Osteoblast (primary cell): ENCODE results near the gene LHX4. TPM values are rescaled to one million over a fixed set of nuclear protein-coding genes. Genes with fewer than 3 reads are reported as not detected.

ENCODE experiments used
- DNase-seq: peaks from one replicate; pipeline ENCODE4 v3.0.0; 2011; ENCODE audit warnings: low spot score, mixed read lengths; ENCODE audit not compliant: insufficient read length; ENCODE audit errors: missing footprints
- H2AFZ ChIP-seq: 2 replicates; pipeline ENCODE4 v1.6.0; 2011; ENCODE audit warnings: mild to moderate bottlenecking, low read length
- H3K27ac ChIP-seq: 2 replicates; pipeline ENCODE4 v1.5.1; 2011; ENCODE audit warnings: mild to moderate bottlenecking, low read depth, low read length, moderate library complexity
- H3K27me3 ChIP-seq: 2 replicates; pipeline ENCODE4 v1.6.0; 2012; ENCODE audit warnings: mild to moderate bottlenecking, control low read depth, inconsistent platforms, low read length, moderate library complexity; ENCODE audit not compliant: insufficient read depth
- H3K36me3 ChIP-seq: 2 replicates; pipeline ENCODE4 v1.5.1; 2011; ENCODE audit warnings: mild to moderate bottlenecking, low read length, control low read depth, moderate library complexity; ENCODE audit not compliant: insufficient read depth
- H3K4me1 ChIP-seq: 2 replicates; pipeline ENCODE4 v1.5.1; 2011; ENCODE audit warnings: mild to moderate bottlenecking, low read length, control low read depth, moderate library complexity; ENCODE audit not compliant: insufficient read depth
- H3K4me2 ChIP-seq: 2 replicates; pipeline ENCODE4 v1.6.0; 2011; ENCODE audit warnings: mild to moderate bottlenecking, low read length; ENCODE audit not compliant: insufficient read depth
- H3K4me3 ChIP-seq: fragments of 200-600 bp; sonication (generic); 3 replicates; pipeline ENCODE4 v1.5.1; 2012; ENCODE audit warnings: mild to moderate bottlenecking, low read length, inconsistent platforms; ENCODE audit not compliant: insufficient read depth
- H3K79me2 ChIP-seq: 2 replicates; pipeline ENCODE4 v1.6.0; 2012; ENCODE audit warnings: mild to moderate bottlenecking, low read length, control low read depth, inconsistent platforms; ENCODE audit not compliant: insufficient read depth
- H3K9me3 ChIP-seq: 2 replicates; pipeline ENCODE4 v1.5.1; 2011; ENCODE audit warnings: low read depth, low read length, control low read depth
- H4K20me1 ChIP-seq: 2 replicates; pipeline ENCODE4 v1.6.0; 2012; ENCODE audit warnings: mild to moderate bottlenecking, low read length, control low read depth; ENCODE audit not compliant: insufficient read depth
- total RNA-seq: library from RNA; depleted of rRNA; stranded (reverse); fragments of >200 nt; gene quantifications from 2 replicates; pipeline ENCODE4 v1.2.3, GENCODE V29; 2012
- TF ChIP-seq, protein P1 (sequence below): IDR thresholded peaks from 2 replicates; pipeline ENCODE4 v1.5.1; 2011; ENCODE audit warnings: mild to moderate bottlenecking, low read depth, low read length, moderate library complexity; ENCODE audit errors: extremely low read depth

Gene LHX4
- total RNA-seq, 1 donor, result not detected

DNA sequence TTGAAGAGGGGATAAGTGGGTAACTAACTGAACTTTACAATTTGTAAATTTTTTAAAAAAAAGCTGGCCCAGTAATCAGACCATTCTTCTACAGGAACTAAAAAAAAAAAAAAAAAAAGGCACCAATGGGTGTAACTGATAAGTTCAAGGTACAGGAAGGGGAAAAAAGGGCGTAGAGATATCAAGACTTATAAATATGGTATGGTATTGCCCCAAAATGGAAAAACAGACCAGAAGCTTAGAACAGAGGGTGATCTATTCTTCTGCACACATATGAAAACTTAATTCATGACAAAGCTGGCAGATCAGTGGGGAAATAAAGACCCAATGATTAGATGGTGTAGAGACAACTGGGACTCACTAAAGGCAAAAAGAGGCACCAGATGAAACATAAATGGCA, 58.9 kb downstream of the LHX4 start:
- no peaks in the 10 kb centered on the region for H3K36me3 ChIP-seq
- TF ChIP-seq, protein P1, sequence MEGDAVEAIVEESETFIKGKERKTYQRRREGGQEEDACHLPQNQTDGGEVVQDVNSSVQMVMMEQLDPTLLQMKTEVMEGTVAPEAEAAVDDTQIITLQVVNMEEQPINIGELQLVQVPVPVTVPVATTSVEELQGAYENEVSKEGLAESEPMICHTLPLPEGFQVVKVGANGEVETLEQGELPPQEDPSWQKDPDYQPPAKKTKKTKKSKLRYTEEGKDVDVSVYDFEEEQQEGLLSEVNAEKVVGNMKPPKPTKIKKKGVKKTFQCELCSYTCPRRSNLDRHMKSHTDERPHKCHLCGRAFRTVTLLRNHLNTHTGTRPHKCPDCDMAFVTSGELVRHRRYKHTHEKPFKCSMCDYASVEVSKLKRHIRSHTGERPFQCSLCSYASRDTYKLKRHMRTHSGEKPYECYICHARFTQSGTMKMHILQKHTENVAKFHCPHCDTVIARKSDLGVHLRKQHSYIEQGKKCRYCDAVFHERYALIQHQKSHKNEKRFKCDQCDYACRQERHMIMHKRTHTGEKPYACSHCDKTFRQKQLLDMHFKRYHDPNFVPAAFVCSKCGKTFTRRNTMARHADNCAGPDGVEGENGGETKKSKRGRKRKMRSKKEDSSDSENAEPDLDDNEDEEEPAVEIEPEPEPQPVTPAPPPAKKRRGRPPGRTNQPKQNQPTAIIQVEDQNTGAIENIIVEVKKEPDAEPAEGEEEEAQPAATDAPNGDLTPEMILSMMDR, result no peak
- DNase-seq, result no peak
- H3K4me3 ChIP-seq, result no peak overlapping the region
- H3K4me2 ChIP-seq, result no peak overlapping the region
- H3K27ac ChIP-seq, result no peak overlapping the region
- H4K20me1 ChIP-seq, result no peaks in the 10 kb centered on the region
- H3K79me2 ChIP-seq, result no peaks in the 10 kb centered on the region
- H3K27me3 ChIP-seq, result no peaks in the 10 kb centered on the region
- H2AFZ ChIP-seq, result no peak overlapping the region
- H3K4me1 ChIP-seq, result no peaks in the 10 kb centered on the region
- H3K9me3 ChIP-seq, result no peaks in the 10 kb centered on the region

DNA sequence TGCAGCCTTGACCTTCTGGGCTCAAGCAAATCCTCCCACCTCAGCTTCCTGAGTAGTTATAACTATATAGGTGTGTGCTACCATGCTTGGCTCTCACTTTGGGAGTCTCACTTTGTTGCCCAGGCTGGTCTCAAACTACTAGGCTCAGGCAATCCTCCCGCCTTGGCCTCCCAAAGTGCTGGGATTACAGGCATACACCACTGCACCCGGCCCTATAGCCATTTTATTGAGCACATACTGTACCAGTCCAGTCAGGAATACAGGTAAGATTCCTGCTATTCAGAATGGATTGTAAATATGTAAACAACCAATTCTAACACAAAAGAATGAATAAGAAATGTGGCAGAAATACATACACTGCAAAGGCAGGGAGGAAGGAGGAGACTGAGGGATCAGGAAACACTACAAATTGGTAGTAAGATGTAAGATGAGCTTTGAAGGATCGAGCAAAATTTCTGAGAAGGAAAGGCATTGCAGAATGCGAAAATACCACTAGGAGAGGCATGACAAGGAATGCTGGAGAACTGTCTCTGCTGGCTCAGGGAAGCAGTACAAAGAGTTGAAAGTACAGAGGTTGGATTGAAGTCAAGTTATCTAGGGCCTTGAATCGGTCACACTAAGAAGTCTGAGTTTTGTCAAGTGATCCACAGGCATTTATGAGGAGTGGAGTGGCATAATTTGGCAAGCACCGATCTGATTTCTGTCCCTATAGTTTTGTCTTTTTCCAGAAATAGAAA, 60.4 kb downstream of the LHX4 start:
- TF ChIP-seq, protein P1, result no peak
- H3K27me3 ChIP-seq, result no peaks in the 10 kb centered on the region
- no peaks in the 10 kb centered on the region for H3K36me3 ChIP-seq
- no peaks in the 10 kb centered on the region for H3K4me1 ChIP-seq
- H3K79me2 ChIP-seq, result no peaks in the 10 kb centered on the region
- DNase-seq, result no peak
- H3K4me2 ChIP-seq, result no peak overlapping the region
- H3K4me3 ChIP-seq, result no peak overlapping the region
- no peak overlapping the region for H2AFZ ChIP-seq
- no peaks in the 10 kb centered on the region for H4K20me1 ChIP-seq
- H3K27ac ChIP-seq, result no peak overlapping the region
- H3K9me3 ChIP-seq, result no peaks in the 10 kb centered on the region

DNA sequence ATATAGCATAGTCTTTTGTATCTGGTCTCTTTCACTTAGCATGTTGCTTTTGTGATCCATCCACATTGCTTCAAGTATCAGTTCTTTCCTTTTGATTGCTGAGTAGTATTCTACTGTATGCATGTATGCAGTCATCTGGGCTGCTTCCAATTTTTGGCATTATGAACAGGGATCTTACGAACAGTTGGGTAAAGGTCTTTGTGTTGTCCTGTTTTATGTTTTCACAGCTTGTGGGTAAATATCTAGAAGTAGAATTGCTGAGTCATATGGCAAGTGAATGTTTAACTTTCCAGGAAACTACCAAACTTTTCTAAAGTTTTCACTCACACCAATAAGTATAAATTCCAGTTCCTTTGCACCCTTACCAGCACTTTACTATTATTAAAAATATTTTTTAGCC, 60.9 kb downstream of the LHX4 start:
- H3K27me3 ChIP-seq, result no peaks in the 10 kb centered on the region
- no peaks in the 10 kb centered on the region for H3K9me3 ChIP-seq
- H3K79me2 ChIP-seq, result no peaks in the 10 kb centered on the region
- H3K4me3 ChIP-seq, result no peak overlapping the region
- DNase-seq, result no peak
- H4K20me1 ChIP-seq, result no peaks in the 10 kb centered on the region
- no peaks in the 10 kb centered on the region for H3K36me3 ChIP-seq
- TF ChIP-seq, protein P1, result no peak
- H3K4me1 ChIP-seq, result no peaks in the 10 kb centered on the region
- no peak overlapping the region for H2AFZ ChIP-seq
- H3K4me2 ChIP-seq, result no peak overlapping the region
- H3K27ac ChIP-seq, result no peak overlapping the region

DNA sequence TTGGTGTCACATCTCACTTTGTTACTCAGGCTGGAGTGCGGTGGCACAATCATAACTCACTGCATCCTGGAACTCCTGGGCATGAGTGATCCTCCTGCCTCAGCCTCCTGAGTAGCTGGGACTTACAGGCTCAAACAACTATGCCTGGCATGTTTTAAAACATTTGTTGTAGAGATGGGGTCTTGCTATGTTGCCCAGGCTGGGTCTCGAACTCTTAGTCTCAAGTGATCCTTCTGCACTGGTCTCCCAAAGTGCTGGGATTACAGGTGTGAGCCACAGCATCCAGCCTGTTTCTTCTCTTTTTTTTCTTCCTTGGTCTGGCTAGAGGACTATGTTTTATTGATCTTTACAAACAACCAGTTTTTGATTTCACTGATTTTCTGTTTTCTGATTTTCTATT, 64.6 kb downstream of the LHX4 start:
- Histone ChIP-seq H2AFZ (no peak overlapping the region), H3K9me3 (no peaks in the 10 kb centered on the region), H3K4me1 (peaks cover 8% of the 10 kb centered on the region), H3K4me3 (no peak overlapping the region), H3K27me3 (no peaks in the 10 kb centered on the region), H3K79me2 (no peaks in the 10 kb centered on the region), H3K4me2 (no peak overlapping the region), H3K36me3 (no peaks in the 10 kb centered on the region), H4K20me1 (no peaks in the 10 kb centered on the region), H3K27ac (no peak overlapping the region)
- no peak for DNase-seq
- TF ChIP-seq, protein P1, result no peak
